Hematopoietic multipotent progenitor cell treated with erythropoietin and hydrocortisone succinate and interleukin-3 and kit ligand, for 17 days (in vitro differentiated cells): Measurements from ENCODE around the gene SULT1A4.
"Not testable (repeated sequence)": the region's sequence is repeated elsewhere in the genome, so short reads cannot be mapped to it uniquely, and the experiment has no call there.

ENCODE experiments used
- DNase-seq: peaks from one replicate; pipeline ENCODE4 v3.0.0-alpha.2; 2015; ENCODE audit warnings: low spot score

Gene SULT1A4

DNA sequence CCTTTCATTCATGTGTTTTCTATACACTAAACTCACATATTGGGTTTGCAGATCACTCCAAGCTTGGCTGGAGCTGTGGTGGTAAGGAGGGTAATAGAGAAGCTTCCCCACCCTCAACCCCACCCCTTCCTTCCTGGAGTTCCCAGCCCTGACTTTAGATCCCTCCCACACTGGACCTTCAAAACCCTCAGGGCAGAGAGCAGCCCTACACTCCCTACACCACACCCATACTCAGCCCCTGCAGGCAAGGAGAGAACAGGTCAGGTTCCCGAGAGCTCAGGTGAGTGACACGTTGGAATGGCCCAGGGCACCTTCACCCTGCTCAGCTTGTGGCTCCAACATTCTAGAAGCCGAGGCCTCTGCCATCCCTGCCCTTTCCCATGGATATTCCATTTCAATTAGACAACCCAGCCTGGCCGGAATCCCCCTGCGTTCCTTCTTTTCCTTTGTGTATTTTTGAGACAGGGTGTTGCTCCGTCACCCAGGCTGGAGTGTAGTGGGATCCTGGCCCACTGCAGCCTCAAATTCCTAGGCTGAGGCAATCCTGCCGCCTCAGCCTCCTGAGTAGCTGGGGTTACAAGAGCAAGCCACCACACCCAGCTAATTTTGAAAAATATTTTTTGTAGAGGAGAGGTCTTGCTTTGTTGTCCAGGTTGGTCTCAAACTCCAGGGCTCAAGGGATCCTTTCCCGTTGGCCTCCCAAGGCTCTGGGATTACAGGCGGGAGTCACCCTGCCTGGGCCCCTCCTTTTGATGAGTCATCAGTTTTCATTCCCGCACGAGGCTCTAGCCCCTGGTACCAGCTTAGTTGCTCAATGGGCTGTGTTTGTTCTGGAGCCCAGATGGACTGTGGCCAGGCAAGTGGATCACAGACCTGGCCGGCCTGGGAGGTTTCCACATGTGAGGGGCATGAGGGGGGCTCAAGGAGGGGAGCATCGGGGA lies at the start of gene SULT1A4:
Gene SULT1A4 (plus strand): TSS at position 208 of the 941 bp plus-strand sequence. CDS start 1,473 bp downstream, outside the sequence.
- not testable (repeated sequence) for DNase-seq

DNA sequence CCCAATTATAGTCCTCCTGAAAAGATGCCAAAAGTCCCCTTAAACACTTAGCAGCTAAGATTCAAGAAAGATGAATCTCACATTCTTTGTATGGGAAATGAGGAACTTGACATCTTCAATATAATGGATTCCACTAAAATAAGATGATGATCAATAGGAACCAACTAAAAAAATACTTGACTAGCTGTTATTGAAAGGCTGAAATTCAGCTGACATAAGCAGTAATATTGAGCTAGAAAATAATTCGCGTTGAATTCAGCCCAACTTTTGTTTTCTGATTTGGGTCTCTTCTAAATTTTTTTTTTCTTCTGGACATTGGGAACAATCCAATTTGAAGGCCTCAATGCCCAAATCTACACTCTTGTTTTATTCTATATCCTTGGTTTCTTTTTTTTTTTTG lies 36.1 kb upstream of the SULT1A4 start:
- not testable (repeated sequence) for DNase-seq

DNA sequence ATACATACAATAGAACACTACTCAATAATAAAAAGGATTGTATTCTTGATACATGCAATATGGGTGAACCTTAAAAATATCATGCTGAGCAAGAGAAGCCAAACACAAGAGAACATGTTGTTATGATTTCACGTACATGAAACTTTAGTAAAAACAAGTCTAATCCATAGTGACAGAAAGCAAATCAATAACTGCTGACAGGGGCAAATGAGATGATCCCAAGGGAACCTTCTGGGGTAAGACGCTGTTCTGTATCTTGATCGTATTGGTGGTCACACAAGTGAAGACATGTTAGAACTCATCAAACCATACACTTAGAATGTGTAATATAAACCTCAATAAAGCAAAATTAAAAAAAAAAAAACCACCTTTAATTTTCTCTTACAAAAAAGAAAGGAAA lies 34.3 kb upstream of the SULT1A4 start:
- not testable (repeated sequence) for DNase-seq

DNA sequence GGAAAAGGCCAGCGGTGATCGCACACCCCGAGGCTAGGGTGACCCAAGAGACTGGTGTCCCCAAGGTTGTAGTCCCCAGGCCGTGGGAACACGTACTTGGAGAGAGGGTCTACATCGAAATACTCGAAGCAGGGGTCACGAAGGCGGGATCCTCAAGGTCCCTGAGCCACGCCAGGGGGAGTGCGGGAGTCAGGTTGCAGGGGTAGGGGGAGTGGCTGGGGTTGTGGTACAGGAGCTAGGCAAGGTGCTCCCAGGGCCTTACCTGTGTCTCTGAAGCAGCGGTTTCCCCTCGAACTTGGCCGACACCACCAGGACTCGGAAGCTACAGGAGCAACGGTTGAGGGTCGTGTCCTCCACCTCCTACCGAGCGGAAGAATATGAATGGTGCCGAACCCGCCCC lies 6.0 kb upstream of the SULT1A4 start:
- not testable (repeated sequence) for DNase-seq

DNA sequence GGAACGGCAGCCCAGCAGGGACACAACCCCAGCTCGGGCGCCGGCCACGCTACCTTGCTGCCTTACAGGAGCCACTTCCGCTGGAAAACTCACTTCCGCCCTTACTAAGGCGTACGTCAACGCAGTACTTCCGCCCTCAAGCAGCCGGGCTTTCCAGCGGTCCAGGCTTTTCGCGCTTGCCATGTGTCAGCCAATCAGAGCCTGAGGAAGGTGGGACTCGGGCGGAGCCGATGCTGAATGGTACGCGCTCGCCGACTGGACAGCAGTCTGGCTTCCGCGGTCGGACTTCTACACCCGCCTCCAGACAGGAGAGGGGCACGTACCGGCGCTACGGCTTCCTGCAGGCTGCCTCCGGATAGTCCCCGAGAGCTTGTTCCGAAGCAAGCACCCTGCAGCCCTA lies 5.4 kb upstream of the SULT1A4 start, which contains the start of the genes BOLA2 and SLX1B:
Gene BOLA2 (minus strand): TSS at position 83 of the 400 bp plus-strand sequence. CDS start 98 bp downstream, outside the sequence.
Gene SLX1B (plus strand): TSS at position 265 of the 400 bp plus-strand sequence.
- not testable (repeated sequence) for DNase-seq

DNA sequence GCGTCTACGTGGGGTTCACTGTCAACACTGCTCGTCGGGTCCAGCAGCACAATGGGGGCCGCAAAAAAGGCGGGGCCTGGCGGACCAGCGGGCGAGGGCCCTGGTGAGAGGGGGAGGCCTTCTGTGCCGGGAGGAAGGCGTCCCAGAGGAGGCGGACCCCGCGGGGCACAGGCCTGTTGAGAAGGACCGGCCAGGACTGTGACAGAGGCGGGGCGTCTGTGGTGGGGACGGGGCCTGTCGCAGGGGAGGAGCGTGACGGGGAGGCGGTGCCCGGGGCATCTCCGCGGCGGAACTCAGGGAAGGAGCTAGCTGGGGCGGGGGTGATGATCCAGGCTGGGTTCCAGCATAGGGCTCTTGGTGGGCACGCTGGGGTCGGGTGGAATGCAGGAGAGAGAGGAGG lies 4.9 kb upstream of the SULT1A4 start:
- DNase-seq = not testable (repeated sequence)

DNA sequence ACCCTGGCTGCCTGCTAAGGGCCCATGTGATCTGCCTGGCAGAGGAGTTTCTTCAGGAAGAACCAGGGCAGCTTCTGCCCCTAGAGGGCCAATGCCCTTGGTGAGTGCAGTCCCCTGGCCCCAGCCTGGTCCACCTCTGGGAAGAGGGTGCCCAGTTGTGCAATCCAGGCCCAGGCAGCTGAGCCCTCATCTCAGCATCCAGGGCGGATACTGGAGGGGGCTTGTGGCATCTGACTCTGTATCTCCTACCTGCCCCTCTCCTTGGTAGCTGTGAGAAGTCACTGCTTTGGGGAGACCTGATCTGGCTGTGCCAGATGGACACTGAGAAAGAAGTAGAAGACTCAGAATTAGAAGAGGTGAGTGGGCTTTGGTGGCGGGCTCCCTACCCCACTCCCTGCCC lies 2.1 kb upstream of the SULT1A4 start:
- DNase-seq = not testable (repeated sequence)

DNA sequence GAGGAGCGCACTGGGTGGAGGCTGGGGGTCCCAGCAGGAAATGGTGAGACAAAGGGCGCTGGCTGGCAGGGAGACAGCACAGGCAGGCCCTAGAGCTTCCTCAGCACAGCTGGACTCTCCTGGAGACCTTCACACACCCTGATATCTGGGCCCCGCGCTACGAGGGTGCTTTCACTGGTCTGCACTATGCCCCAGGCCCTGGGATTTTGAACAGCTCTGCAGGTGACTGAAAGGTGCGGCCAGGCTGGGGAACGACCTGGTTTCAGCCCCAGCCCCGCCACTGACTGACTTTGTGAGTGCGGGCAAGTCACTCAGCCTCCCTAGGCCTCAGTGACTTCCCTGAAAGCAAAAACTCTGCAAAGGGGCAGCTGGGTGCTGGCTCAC lies 926 bp downstream of the SULT1A4 start:
- not testable (repeated sequence) for DNase-seq

DNA sequence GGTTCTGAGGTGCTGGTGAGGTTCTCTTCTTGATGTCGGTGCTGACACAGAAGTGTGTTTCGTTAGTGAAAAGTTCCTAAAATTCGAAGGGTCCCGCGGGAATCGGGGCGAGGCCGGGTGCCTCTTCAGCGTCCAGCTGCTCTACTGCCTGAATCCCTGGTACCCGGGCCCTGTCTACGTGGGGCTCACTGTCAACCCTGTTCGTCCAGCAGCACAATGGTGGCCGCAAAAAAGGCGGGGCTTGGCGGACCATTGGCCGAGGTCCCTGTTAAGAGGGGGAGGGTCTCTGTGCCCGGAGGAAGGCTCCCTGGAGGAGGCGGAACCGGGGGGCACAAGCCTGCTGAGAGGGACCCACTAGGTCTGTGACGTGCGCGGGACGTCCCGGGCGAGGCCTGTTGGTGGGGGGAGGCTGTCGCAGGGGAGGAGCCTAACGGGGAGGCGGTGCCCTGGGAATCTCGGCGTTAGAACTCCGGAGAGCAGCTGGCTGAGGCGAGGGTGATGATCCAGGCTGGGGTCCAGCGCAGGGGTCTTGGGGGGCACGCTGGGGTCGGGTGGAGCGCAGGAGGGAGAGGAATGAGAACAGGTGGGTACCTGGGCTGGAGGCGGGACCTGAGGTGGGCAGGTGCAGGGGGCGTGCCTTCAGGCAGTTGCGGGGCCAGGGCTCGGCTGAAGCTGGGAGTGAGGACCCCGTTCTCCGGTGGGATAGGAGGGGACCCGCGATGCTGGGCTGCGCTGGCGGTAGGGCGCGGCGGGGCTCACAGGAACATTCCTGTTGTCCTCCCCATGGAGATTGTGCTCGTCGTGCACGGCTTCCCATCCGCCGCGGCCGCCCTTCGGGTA lies 6.5 kb downstream of the SULT1A4 start:
- not testable (repeated sequence) for DNase-seq

DNA sequence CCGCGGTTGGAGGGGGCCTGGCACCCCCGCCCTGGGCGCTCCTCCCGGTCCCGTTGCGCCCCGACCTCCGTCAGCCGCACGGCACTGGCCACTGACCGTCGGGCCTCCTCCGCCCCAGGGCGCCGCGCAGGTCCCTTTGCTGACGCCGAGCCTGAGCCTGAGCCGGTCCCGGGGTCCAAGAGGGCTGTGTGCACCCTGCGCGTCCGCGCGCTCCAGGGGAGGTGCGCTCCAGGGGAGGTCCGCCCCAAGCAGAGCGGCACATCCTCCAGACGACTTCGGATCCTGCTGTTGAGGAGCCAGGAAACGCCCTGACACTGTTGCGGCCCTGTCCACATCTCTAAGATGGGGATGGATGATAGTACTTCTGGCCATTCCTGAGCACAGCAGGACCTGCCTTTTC lies 7.2 kb downstream of the SULT1A4 start:
- not testable (repeated sequence) for DNase-seq

DNA sequence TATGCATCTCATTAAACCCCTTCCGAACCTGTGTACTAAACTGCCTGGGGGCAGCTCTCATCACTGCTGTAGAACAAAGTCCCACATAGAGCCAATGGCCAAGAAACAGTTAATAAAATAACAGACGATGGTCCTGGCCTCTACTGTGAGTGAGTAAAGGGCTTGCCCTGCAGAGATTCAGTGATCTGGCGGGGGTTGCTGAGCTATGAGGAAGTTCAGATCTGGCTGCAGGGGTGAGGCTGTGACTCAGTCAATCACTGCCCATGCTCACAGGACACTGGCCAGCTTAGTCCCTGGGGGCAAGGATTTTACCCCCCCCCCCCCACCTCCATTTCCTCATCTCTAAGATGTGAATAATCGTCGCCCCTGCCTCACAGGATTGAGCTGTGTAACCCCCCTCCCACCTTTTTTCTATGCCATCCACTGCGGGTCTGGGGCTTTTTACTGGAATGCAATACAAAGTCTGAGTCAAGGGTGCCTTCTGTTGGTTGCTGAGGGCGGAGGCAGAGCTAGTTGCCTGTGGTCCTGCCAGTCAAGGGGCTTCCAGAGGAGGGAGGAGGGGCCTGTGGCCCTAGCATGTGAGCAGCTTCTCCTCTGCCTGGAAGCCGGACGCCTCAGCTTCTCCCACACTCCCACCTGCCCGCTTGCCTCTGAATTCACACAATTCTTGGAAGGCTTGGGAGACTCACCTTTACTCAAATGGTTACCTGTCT lies 8.1 kb downstream of the SULT1A4 start:
- DNase-seq = not testable (repeated sequence)

DNA sequence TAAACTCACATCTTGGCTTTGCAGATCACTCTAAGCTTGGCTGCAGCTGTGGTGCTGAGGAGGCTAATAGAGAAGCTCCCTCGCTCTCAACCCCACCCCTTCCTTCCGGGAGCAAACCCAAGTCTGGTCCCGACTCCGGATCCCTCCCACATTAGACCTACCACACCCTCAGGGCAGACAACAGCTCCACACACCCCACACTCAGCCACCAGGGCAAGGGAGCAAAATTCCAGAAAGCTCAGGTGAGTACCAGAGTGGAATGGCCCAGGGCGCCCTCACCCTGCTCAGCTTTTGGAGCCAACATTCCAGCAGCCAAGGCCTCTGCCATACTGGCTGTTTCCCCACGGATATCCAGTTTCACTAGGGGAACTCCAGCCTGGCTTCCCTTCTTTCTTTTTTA lies 9.9 kb downstream of the SULT1A4 start:
- DNase-seq = not testable (repeated sequence)

DNA sequence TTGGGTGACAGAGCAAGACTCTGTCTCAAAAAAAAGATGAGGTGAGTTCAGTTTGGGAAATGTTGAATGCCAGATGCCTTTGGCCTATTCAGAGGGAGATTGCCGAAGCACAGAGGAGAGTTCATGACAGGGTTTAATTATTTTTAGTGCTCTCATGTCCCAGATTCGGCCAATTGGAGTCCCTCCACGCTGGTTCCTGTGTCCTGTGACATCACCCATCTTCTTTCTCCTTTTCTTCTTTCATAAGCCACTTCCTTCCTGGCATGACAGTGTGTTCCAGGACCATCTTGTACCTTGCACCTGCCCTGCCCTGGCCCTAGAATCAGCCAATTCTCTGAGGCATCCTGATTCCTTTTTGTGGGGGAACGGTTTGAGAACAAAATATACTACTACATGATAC lies 12.4 kb downstream of the SULT1A4 start:
- DNase-seq = not testable (repeated sequence)

DNA sequence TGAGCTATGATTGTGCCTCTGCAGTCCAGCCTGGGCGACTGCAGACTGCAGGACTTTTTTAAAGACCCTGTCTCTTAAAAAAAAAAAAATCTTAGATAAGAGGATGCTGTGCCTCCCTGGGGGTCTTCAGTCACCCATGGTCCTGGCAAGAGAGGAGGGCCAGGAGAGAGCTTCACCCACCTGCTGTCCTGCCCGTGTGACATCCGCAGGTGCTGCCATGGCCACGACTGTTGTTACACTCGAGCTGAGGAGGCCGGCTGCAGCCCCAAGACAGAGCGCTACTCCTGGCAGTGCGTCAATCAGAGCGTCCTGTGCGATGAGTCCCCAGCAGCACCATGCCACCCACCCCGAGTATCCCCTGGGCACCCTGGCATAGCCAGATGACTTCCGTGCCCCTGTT lies 22.6 kb downstream of the SULT1A4 start:
- DNase-seq = not testable (repeated sequence)

DNA sequence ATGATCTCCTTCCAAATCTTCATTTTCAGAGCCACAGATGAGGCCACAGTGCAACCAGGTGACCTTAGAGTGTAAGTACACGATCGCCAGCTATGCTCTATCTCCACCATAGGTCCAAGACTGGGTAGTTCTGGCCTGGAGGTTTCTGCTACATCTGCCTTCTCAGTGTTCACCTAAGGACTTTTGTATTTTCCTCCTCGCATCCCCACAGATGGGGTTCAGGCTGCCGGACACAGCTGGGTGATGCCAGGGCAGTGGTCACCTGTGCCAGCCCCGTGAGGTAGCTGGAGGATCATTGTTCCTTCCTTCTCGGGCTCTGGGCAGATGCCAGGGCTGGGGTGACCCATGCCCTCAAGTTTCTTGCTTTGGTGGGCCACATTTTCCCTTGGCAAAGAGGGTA lies 46.6 kb downstream of the SULT1A4 start, which contains the start of gene NPIPB12:
Gene NPIPB12 (minus strand): TSS at position 101 of the 400 bp plus-strand sequence.
- DNase-seq = not testable (repeated sequence)
